Peyer's patch (tissue), 4 donors: ENCODE results near the gene KASH5. TPM values are rescaled to one million over a fixed set of nuclear protein-coding genes. Genes with fewer than 3 reads are reported as not detected.

ENCODE experiments used
- DNase-seq, 3 donors: peaks; one replicate each; pipeline ENCODE4 v3.0.0-alpha.2; 2017 to 2019
- H3K27ac ChIP-seq, 4 donors: fragments of 200-600 bp; sonication (generic); one replicate each; pipeline ENCODE4 v1.5.1; 2016 to 2019
- H3K27me3 ChIP-seq, 2 donors: fragments of 200-600 bp; sonication (generic); one replicate each; pipeline ENCODE4 v1.5.1; 2019
- H3K36me3 ChIP-seq, 3 donors: fragments of 200-600 bp; sonication (generic); one replicate each; pipeline ENCODE4 v1.5.1; 2016 to 2019
- H3K4me1 ChIP-seq, 4 donors: fragments of 200-600 bp; sonication (generic); one replicate each; pipeline ENCODE4 v1.5.1; 2016 to 2019
- H3K4me3 ChIP-seq, 4 donors: fragments of 200-600 bp; sonication (generic); 1 replicate in 3 of 4; 2 replicates in 1 of 4; pipeline ENCODE4 v1.5.1; 2016 to 2019; ENCODE audit warnings: mild to moderate bottlenecking in 1 of 4
- H3K9me3 ChIP-seq, 4 donors: fragments of 200-600 bp; sonication (generic); one replicate each; pipeline ENCODE4 v1.5.1; 2016 to 2019; ENCODE audit warnings: mild to moderate bottlenecking in 1 of 4
- CTCF ChIP-seq, 6 experiments: fragments of 450-650 bp in 4 of 6; fragments of 200-600 bp in 2 of 6; sonication (generic) in 1 of 6; IDR thresholded peaks; one replicate each; pipeline ENCODE4 v1.5.1; 2017 to 2019; ENCODE audit warnings: antibody characterized with exemption in 6 of 6, mild to moderate bottlenecking in 3 of 6, moderate library complexity in 1 of 6
- POLR2A ChIP-seq, 2 donors: fragments of 450-650 bp; IDR thresholded peaks; one replicate each; pipeline ENCODE4 v1.5.1; 2017; ENCODE audit warnings: antibody characterized with exemption in 2 of 2, mild to moderate bottlenecking in 2 of 2, moderate library complexity in 2 of 2
- total RNA-seq, 4 donors: library from RNA; depleted of rRNA; stranded (reverse); fragments of >200 nt; gene quantifications; one replicate each; pipeline ENCODE4 v1.1.0, GENCODE V29; 2016

The KASH5 gene
- total RNA-seq, 4 donors from 2014 or later, result not detected

- no peaks in the 10 kb centered on the region for H3K9me3 ChIP-seq
- TF ChIP-seq POLR2A (IDR thresholded peaks at IDR 0.05) (no peak), CTCF (IDR thresholded peaks at IDR 0.05) (no peak)
- no peaks in the 10 kb centered on the region for H3K36me3 ChIP-seq
- H3K27me3 ChIP-seq, result no peaks in the 10 kb centered on the region
- no peak overlapping the region for H3K27ac ChIP-seq
- H3K4me1 ChIP-seq, result peaks cover 0 to under 1% (median 0%) of the 10 kb centered on the region in 4 donors
- DNase-seq, result no peak
- H3K4me3 ChIP-seq, result no peak overlapping the region
Observed at GRCh38 chr19:49403404-49404187, 15.5 kb downstream of the KASH5 start.

DNA sequence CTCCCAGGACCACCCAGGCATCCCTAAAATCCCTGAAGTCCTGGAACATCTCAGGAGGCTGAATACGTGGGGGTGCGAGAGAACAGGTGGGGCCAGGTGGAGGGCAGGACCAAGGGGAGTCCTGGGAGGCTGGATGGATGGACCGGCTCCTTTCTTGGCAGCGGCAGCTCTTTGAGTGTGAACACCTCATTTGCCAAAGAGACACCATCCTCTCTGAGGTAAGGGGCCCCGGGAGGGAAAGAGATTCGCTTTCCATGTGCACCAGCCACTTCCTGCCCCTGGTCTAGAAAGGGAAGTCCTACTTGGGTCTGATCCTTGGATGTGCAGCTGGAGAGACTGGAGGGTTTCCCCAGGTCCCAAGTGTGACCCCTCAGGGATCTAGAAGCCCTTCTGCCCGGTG, 19.0 kb downstream of the KASH5 start:
- TF ChIP-seq POLR2A (IDR thresholded peaks at IDR 0.05), result no peak
- no peak for TF ChIP-seq CTCF (IDR thresholded peaks at IDR 0.05)
- H3K9me3 ChIP-seq, result no peaks in the 10 kb centered on the region
- no peaks in the 10 kb centered on the region for H3K27me3 ChIP-seq
- H3K4me3 ChIP-seq, result no peak overlapping the region
- no peak overlapping the region for H3K27ac ChIP-seq
- H3K4me1 ChIP-seq, result peaks cover 0 to 14% (median 4%) of the 10 kb centered on the region in 4 donors
- DNase-seq, result no peak
- H3K36me3 ChIP-seq, result no peaks in the 10 kb centered on the region

DNA sequence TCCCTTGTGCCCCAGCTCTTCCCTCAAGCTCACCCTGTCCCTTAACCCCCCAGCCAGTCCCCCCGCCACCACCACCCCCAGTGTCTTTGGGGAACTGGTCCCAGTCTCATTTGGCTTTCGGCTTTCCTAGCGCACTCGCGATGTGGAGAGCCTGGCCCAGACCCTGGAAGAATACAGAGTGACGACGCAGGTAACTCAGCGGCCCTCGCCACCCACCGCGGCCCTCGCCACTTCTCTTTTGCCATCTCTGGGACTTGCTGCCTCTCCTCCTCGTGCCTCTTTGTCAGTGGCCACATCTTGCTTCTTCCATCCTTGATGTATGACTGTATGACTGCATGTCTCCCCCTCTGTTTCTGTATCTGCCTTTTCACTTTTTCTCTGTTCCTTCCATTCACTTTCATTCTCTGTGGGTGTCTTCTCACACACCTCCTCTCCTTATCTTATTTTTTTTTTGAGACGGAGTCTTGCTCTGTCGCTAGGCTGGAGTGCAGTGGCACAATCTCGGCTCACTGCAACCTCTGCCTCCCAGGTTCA, 19.5 kb downstream of the KASH5 start:
- Histone ChIP-seq H3K27ac (no peak overlapping the region), H3K9me3 (no peaks in the 10 kb centered on the region), H3K36me3 (no peaks in the 10 kb centered on the region), H3K4me1 (peaks cover 0 to 14% (median 4%) of the 10 kb centered on the region in 4 donors), H3K4me3 (no peak overlapping the region), H3K27me3 (no peaks in the 10 kb centered on the region)
- TF ChIP-seq CTCF (IDR thresholded peaks at IDR 0.05) (no peak), POLR2A (IDR thresholded peaks at IDR 0.05) (no peak)
- DNase-seq, result no peak

- Histone ChIP-seq H3K4me3 (no peak overlapping the region), H3K36me3 (no peaks in the 10 kb centered on the region), H3K4me1 (peaks cover 0 to 14% (median 4%) of the 10 kb centered on the region in 4 donors), H3K27me3 (no peaks in the 10 kb centered on the region), H3K27ac (peak overlapping the region in 3 of 4 donors; percentile 34 to 61 (median 52)), H3K9me3 (no peaks in the 10 kb centered on the region)
- DNase-seq, result no peak
- TF ChIP-seq CTCF (IDR thresholded peaks at IDR 0.05) (no peak), POLR2A (IDR thresholded peaks at IDR 0.05) (no peak)
Observed at GRCh38 chr19:49408816-49409440, 20.9 kb downstream of the KASH5 start.

DNA sequence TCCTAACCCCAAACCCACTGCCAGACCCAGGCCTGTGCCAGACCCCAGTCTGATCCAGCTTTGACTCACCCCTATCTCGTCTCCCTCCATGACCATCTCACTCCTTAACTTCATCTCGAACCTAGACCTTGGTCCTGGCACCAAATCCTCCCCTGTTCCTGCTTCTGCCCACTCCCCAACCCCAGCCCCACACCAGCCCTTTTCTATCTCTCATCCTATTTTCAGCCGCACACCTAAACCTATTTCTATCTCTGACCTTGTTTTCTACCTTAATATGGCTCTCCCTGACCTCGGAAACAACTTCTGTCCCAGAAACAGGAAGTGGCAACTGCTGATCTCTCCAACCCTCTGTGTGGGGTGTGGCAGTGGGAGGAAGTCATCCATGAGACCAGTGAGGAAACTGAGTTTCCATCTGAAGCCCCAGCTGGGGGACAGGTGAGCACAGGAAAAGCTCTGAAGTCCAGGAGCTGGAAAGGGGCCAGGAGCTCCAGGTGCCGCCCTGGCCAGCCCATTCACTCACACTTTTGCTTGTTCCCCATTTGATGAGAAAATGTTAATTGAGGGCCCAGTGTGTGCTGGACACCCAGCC, 21.5 kb downstream of the KASH5 start:
- H3K36me3 ChIP-seq, result no peaks in the 10 kb centered on the region
- H3K27ac ChIP-seq, result peak overlapping the region in 3 of 4 donors; percentile 34 to 61 (median 52)
- no peaks in the 10 kb centered on the region for H3K27me3 ChIP-seq
- H3K9me3 ChIP-seq, result no peaks in the 10 kb centered on the region
- peak in 2 of 3 donors; percentile 65 to 66 for DNase-seq
- H3K4me1 ChIP-seq, result peaks cover 0 to 14% (median 4%) of the 10 kb centered on the region in 4 donors
- TF ChIP-seq CTCF (IDR thresholded peaks at IDR 0.05) (no peak), POLR2A (IDR thresholded peaks at IDR 0.05) (no peak)
- no peak overlapping the region for H3K4me3 ChIP-seq
